Fibroblast of lung (primary cell): ENCODE data around the gene BTBD17. TPM values are rescaled to one million over a fixed set of nuclear protein-coding genes. Genes with fewer than 3 reads are reported as not detected.

ENCODE experiments used
- DNase-seq, 2 donors: peaks; one replicate each; pipeline versions ENCODE4 v3.0.0 to v3.0.0-alpha.2; 2010; ENCODE audit warnings: low read depth in 2 of 2
- H2AFZ ChIP-seq: 2 replicates; pipeline ENCODE4 v1.5.1; 2012; ENCODE audit warnings: low read length, control low read depth, inconsistent platforms
- H3K27ac ChIP-seq: 2 replicates; pipeline ENCODE4 v1.5.1; 2011; ENCODE audit warnings: low read length, control low read depth; ENCODE audit not compliant: insufficient read depth
- H3K27me3 ChIP-seq: 2 replicates; pipeline ENCODE4 v1.5.1; 2011; ENCODE audit warnings: mild to moderate bottlenecking, low read length; ENCODE audit not compliant: control insufficient read depth, insufficient read depth
- H3K36me3 ChIP-seq: 2 replicates; pipeline ENCODE4 v1.5.1; 2011; ENCODE audit warnings: low read length; ENCODE audit not compliant: control insufficient read depth, insufficient read depth
- H3K4me1 ChIP-seq: 2 replicates; pipeline ENCODE4 v1.5.1; 2011; ENCODE audit warnings: low read length; ENCODE audit not compliant: control insufficient read depth, insufficient read depth; ENCODE audit errors: extremely low read depth
- H3K4me2 ChIP-seq: 2 replicates; pipeline ENCODE4 v1.5.1; 2011; ENCODE audit warnings: low read length, control low read depth; ENCODE audit not compliant: insufficient read depth; ENCODE audit errors: extremely low read depth
- H3K4me3 ChIP-seq, 4 experiments: fragments of 200-600 bp in 1 of 4; sonication (generic) in 1 of 4; replicated peaks in 1 of 4; 2 replicates each; pipeline ENCODE4 v1.5.1; 2011 to 2016; ENCODE audit warnings: low read length in 4 of 4, low read depth in 3 of 4, mild to moderate bottlenecking in 3 of 4, control low read depth in 2 of 4, inconsistent platforms in 1 of 4, mixed read lengths in 1 of 4; ENCODE audit not compliant: insufficient read depth in 1 of 4; ENCODE audit errors: control extremely low read depth in 1 of 4
- H3K79me2 ChIP-seq: 2 replicates; pipeline ENCODE4 v1.5.1; 2012; ENCODE audit warnings: mild to moderate bottlenecking, low read length, inconsistent platforms; ENCODE audit not compliant: control insufficient read depth, insufficient read depth
- H3K9ac ChIP-seq: 2 replicates; pipeline ENCODE4 v1.5.1; 2011; ENCODE audit warnings: mild to moderate bottlenecking, low read length, control low read depth; ENCODE audit not compliant: insufficient read depth
- H3K9me3 ChIP-seq: 2 replicates; pipeline ENCODE4 v1.5.1; 2012; ENCODE audit warnings: low read depth, low read length; ENCODE audit not compliant: control insufficient read depth, insufficient read depth
- H4K20me1 ChIP-seq: 2 replicates; pipeline ENCODE4 v1.5.1; 2011; ENCODE audit warnings: low read length; ENCODE audit not compliant: control insufficient read depth, insufficient read depth; ENCODE audit errors: extremely low read depth
- CTCF ChIP-seq, 2 donors: IDR thresholded peaks in 1 of 2; conservative IDR thresholded peaks in 1 of 2; 1 replicate in 1 of 2; 2 replicates in 1 of 2; pipeline ENCODE4 v1.5.1; 2011 to 2012; ENCODE audit warnings: low read length in 2 of 2, control low read depth in 1 of 2, inconsistent platforms in 1 of 2, low read depth in 1 of 2, mild to moderate bottlenecking in 1 of 2
- EZH2 ChIP-seq: IDR thresholded peaks from 2 replicates; pipeline ENCODE4 v1.5.1; 2012; ENCODE audit warnings: low read length, control low read depth, mild to moderate bottlenecking; ENCODE audit errors: missing control alignments
- polyA plus RNA-seq, 2 donors: library from polyadenylated mRNA; depleted of rRNA in 1 of 2; stranded (reverse) in 1 of 2; unstranded in 1 of 2; fragments of >200 nt; gene quantifications; 2 replicates each; pipeline ENCODE4 v1.2.1, GENCODE V29; 2011 to 2012; ENCODE audit warnings: missing spikeins in 1 of 2
- total RNA-seq: library from RNA; depleted of rRNA; stranded (reverse); fragments of >200 nt; gene quantifications from 2 replicates; pipeline ENCODE4 v1.2.1, GENCODE V29; 2014

Gene BTBD17
- total and polyA plus RNA-seq, 2 donors (not counting 1 experiment from before 2014, with no cell fraction given) = under 0.01 TPM; not detected in 1

GRCh38 chr17:74380086-74380958 is 18.7 kb upstream of the BTBD17 start:
- H2AFZ ChIP-seq = no peak overlapping the region
- H3K27ac ChIP-seq = no peak overlapping the region
- H3K36me3 ChIP-seq = no peaks in the 10 kb centered on the region
- H3K27me3 ChIP-seq = no peaks in the 10 kb centered on the region
- no peak for DNase-seq
- TF ChIP-seq CTCF (conservative IDR thresholded peaks at IDR 0.05 in 1 of 2, IDR thresholded peaks at IDR 0.05 in 1 of 2; ENCODE audit: low read depth in 1 of 2, low read length in 2 of 2) (no peak), EZH2 (no peak)
- H3K4me3 ChIP-seq = no peak overlapping the region
- no peaks in the 10 kb centered on the region for H3K79me2 ChIP-seq
- H3K9me3 ChIP-seq = no peaks in the 10 kb centered on the region
- H3K4me2 ChIP-seq = no peak overlapping the region
- H4K20me1 ChIP-seq = no peaks in the 10 kb centered on the region
- no peak overlapping the region for H3K9ac ChIP-seq
- no peaks in the 10 kb centered on the region for H3K4me1 ChIP-seq

GRCh38 chr17:74379495-74380085 is 17.9 kb upstream of the BTBD17 start:
- DNase-seq = peak; percentile 62 to 74

More at GRCh38 chr17:74379495-74380085, 17.9 kb upstream of the BTBD17 start:
- H3K4me1 ChIP-seq = no peaks in the 10 kb centered on the region
- no peak overlapping the region for H3K4me3 ChIP-seq
- no peaks in the 10 kb centered on the region for H3K27me3 ChIP-seq
- H3K36me3 ChIP-seq = no peaks in the 10 kb centered on the region
- H3K4me2 ChIP-seq = no peak overlapping the region
- no peaks in the 10 kb centered on the region for H3K79me2 ChIP-seq
- H3K9me3 ChIP-seq = no peaks in the 10 kb centered on the region
- no peak overlapping the region for H3K9ac ChIP-seq
- no peak overlapping the region for H2AFZ ChIP-seq
- TF ChIP-seq CTCF (conservative IDR thresholded peaks at IDR 0.05 in 1 of 2, IDR thresholded peaks at IDR 0.05 in 1 of 2; ENCODE audit: low read depth in 1 of 2, low read length in 2 of 2) (peak; percentile 64 to 74), EZH2 (no peak)
- H4K20me1 ChIP-seq = no peaks in the 10 kb centered on the region
- H3K27ac ChIP-seq = no peak overlapping the region
